CD4-positive, alpha-beta T cell treated with Interleukin-6 for 4 hours (primary cell): ENCODE results near the gene AUH.

Experiments used
- DNase-seq: peaks from one replicate; pipeline ENCODE4 v3.0.0-alpha.2; 2020; ENCODE audit warnings: mixed read lengths

AUH gene

GRCh38 chr9:91285729-91286353, 75.9 kb downstream of the AUH start:
- DNase-seq = no peak

- DNase-seq = no peak
Measured at GRCh38 chr9:91282292-91282691, 79.4 kb downstream of the AUH start.

GRCh38 chr9:91279296-91280204, 82.2 kb downstream of the AUH start:
- no peak for DNase-seq

- DNase-seq = no peak
Measured at GRCh38 chr9:91276513-91276912, 85.2 kb downstream of the AUH start.

- no peak for DNase-seq
Measured at GRCh38 chr9:91275655-91276054, 86.1 kb downstream of the AUH start.

GRCh38 chr9:91274949-91275492, 86.7 kb downstream of the AUH start:
- no peak for DNase-seq

GRCh38 chr9:91273853-91274552, 87.7 kb downstream of the AUH start:
- DNase-seq = no peak

- DNase-seq = no peak
Measured at GRCh38 chr9:91271156-91271555, 90.6 kb downstream of the AUH start.

GRCh38 chr9:91269907-91270491, 91.7 kb downstream of the AUH start:
- DNase-seq = no peak

- DNase-seq = no peak
Measured at GRCh38 chr9:91266448-91266847, 95.3 kb downstream of the AUH start.

GRCh38 chr9:91265514-91265913, 96.2 kb downstream of the AUH start:
- DNase-seq = no peak

GRCh38 chr9:91261417-91261816, 100.3 kb downstream of the AUH start:
- no peak for DNase-seq

GRCh38 chr9:91259162-91259561, 102.6 kb downstream of the AUH start:
- DNase-seq = no peak

GRCh38 chr9:91258451-91258850, 103.3 kb downstream of the AUH start:
- DNase-seq = no peak

- no peak for DNase-seq
Measured at GRCh38 chr9:91256235-91256634, 105.5 kb downstream of the AUH start.

GRCh38 chr9:91255327-91255726, 106.4 kb downstream of the AUH start:
- no peak for DNase-seq

GRCh38 chr9:91253488-91253887, 108.2 kb downstream of the AUH start:
- no peak for DNase-seq

- DNase-seq = no peak
Measured at GRCh38 chr9:91248707-91249106, 113.0 kb downstream of the AUH start.

GRCh38 chr9:91247278-91247677, 114.4 kb downstream of the AUH start:
- DNase-seq = no peak

GRCh38 chr9:91246846-91247245, 114.9 kb downstream of the AUH start:
- no peak for DNase-seq

GRCh38 chr9:91245431-91246313, 116.0 kb downstream of the AUH start:
- DNase-seq = no peak

GRCh38 chr9:91243029-91243428, 118.7 kb downstream of the AUH start:
- DNase-seq = no peak
